ENCODE results near the gene LMX1B. TPM values are rescaled to one million over a fixed set of nuclear protein-coding genes. Genes with fewer than 3 reads are reported as not detected.
"Not testable (repeated sequence)": the region's sequence is repeated elsewhere in the genome, so short reads cannot be mapped to it uniquely, and the experiment has no call there.

LMX1B gene
- total and polyA plus RNA-seq, 11 donors, result 0.15 to 1.1 (median 0.39) TPM

DNA sequence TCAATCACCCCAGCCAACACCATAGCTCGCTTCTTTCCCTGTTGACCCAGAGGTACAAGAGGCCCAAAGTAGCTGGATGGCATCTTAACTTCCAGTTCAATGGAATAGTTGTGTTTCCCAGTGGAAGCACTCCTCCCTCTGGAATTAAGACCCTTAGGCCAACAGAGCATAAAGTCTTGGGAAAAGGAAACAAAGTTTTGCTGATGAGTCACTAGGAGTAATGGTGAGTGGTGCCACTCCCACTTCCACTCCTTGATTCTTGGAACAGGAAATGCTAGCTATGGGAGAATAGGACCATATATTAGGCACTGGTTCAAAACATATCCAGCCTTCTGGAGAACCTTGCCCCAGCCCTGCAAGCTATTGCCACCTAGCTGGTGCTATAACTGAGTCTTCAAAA lies 44.7 kb upstream of the LMX1B start:
- H3K4me1 ChIP-seq, result no peaks in the 10 kb centered on the region
- peaks cover 0 to 27% (median 5%) of the 10 kb centered on the region in 9 donors for H3K27me3 ChIP-seq
- DNase-seq, result no peak
- ATAC-seq, result no peak
- H3K27ac ChIP-seq, result no peak overlapping the region
- 90 to 100% (median 96%) methylated on average over 1 of the region's 1 CpG for WGBS, 4 donors
- intact Hi-C loops (cut with DNase I), result no loop called here
- no peaks in the 10 kb centered on the region for H3K36me3 ChIP-seq
- peaks cover 0 to 3% (median 0%) of the 10 kb centered on the region in 12 donors for H3K9me3 ChIP-seq
- no peak overlapping the region for H3K4me3 ChIP-seq
- no peak for TF ChIP-seq POLR2A (IDR thresholded peaks at IDR 0.05)
- TF ChIP-seq, protein P1, sequence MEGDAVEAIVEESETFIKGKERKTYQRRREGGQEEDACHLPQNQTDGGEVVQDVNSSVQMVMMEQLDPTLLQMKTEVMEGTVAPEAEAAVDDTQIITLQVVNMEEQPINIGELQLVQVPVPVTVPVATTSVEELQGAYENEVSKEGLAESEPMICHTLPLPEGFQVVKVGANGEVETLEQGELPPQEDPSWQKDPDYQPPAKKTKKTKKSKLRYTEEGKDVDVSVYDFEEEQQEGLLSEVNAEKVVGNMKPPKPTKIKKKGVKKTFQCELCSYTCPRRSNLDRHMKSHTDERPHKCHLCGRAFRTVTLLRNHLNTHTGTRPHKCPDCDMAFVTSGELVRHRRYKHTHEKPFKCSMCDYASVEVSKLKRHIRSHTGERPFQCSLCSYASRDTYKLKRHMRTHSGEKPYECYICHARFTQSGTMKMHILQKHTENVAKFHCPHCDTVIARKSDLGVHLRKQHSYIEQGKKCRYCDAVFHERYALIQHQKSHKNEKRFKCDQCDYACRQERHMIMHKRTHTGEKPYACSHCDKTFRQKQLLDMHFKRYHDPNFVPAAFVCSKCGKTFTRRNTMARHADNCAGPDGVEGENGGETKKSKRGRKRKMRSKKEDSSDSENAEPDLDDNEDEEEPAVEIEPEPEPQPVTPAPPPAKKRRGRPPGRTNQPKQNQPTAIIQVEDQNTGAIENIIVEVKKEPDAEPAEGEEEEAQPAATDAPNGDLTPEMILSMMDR (IDR thresholded peaks at IDR 0.05), result no peak

DNA sequence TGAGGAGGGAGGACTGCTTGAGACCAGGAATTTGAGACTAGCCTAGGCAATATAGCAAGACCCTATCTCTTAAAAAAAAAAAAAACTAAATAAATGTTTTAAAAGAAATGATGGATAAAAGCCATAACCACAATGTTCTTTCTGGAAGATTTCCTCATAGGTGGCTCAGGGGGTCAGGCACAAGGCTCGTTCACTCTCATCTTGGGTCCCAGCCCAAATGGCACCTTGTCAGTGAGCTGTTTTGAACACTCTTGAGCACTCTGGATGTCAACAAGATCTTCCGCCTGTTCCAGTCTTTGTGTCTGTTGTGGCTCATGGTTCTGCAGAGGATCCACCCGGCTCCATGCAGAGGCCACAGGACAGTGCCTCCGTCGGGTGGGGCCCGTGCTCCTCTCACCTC lies 35.7 kb upstream of the LMX1B start:
- TF ChIP-seq, protein P1 (IDR thresholded peaks at IDR 0.05), result no peak
- TF ChIP-seq POLR2A (IDR thresholded peaks at IDR 0.05), result no peak
- Histone ChIP-seq H3K36me3 (no peaks in the 10 kb centered on the region), H3K4me1 (no peaks in the 10 kb centered on the region), H3K9me3 (no peaks in the 10 kb centered on the region), H3K27me3 (no peaks in the 10 kb centered on the region), H3K4me3 (no peak overlapping the region), H3K27ac (no peak overlapping the region)
- WGBS, 4 donors, result 68 to 79% (median 76%) methylated on average over 6 of the region's 6 CpGs
- ATAC-seq (no peak), DNase-seq (no peak)
- intact Hi-C loops (cut with DNase I), result no loop called here

DNA sequence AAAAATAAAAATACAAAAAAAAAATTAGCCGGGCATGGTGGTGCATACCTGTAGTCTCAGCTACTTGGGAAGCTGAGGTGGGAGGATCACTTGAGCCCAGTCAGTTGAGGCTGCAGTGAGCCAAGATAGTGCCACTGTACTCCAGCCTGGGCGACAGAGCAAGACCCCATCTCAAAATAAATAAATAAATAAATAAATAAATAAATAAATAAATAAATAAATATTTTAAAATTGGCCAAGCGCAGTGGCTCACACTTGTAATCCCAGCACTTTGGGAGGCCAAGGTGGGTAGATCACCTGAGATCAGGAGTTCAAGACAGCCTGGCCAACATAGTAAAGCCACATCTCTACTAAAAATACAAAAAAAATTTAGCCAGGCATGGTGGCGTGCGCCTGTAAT lies 33.4 kb upstream of the LMX1B start:
- H3K36me3 ChIP-seq; H3K9me3 ChIP-seq; H3K27ac ChIP-seq; DNase-seq; H3K4me1 ChIP-seq; H3K27me3 ChIP-seq; intact Hi-C loops (cut with DNase I); H3K4me3 ChIP-seq; ATAC-seq: not testable (repeated sequence)
- 73 to 96% (median 85%) methylated on average over 5 of the region's 5 CpGs for WGBS, 4 donors

GRCh38 chr9:126581893-126582292 lies 31.8 kb upstream of the LMX1B start:
- no peaks in the 10 kb centered on the region for H3K27me3 ChIP-seq
- WGBS, 4 donors, result 66 to 75% (median 70%) methylated on average over 9 of the region's 9 CpGs
- no peaks in the 10 kb centered on the region for H3K36me3 ChIP-seq
- no peak overlapping the region for H3K4me3 ChIP-seq
- H3K27ac ChIP-seq, result no peak overlapping the region
- peaks cover 0 to 4% (median 2%) of the 10 kb centered on the region in 12 donors for H3K4me1 ChIP-seq
- intact Hi-C loops (cut with DNase I), result no loop called here
- no peaks in the 10 kb centered on the region for H3K9me3 ChIP-seq
- no peak for TF ChIP-seq POLR2A (IDR thresholded peaks at IDR 0.05)
- TF ChIP-seq, protein P1 (IDR thresholded peaks at IDR 0.05), result no peak
- ATAC-seq (no peak), DNase-seq (no peak)

- no peaks in the 10 kb centered on the region for H3K9me3 ChIP-seq
These were observed 31.3 kb upstream of the LMX1B start for GRCh38 chr9:126582427-126582826.

More at GRCh38 chr9:126582427-126582826, 31.3 kb upstream of the LMX1B start:
- ATAC-seq (no peak), DNase-seq (no peak)
- WGBS, 4 donors, result 75 to 84% (median 82%) methylated on average over 4 to 7 of the region's 7 CpGs
- intact Hi-C loops (cut with DNase I), result no loop called here
- H3K4me3 ChIP-seq, result no peak overlapping the region
- no peaks in the 10 kb centered on the region for H3K36me3 ChIP-seq
- no peaks in the 10 kb centered on the region for H3K27me3 ChIP-seq
- no peak overlapping the region for H3K27ac ChIP-seq
- peaks cover 0 to 9% (median 7%) of the 10 kb centered on the region in 12 donors for H3K4me1 ChIP-seq
- TF ChIP-seq, protein P1 (IDR thresholded peaks at IDR 0.05), result no peak
- no peak for TF ChIP-seq POLR2A (IDR thresholded peaks at IDR 0.05)
